ENCODE measurements around the gene ITPR1. TPM values are rescaled to one million over a fixed set of nuclear protein-coding genes. Genes with fewer than 3 reads are reported as not detected.

ITPR1 gene
- total RNA-seq, 1 donor from 2014 or later, result 117 TPM

- Mint-ChIP-seq H3K4me3 (ENCODE audit: low read depth) (no peak overlapping the region), H3K27me3 (ENCODE audit: low read depth) (no peaks in the 10 kb centered on the region), H3K9me3 (no peaks in the 10 kb centered on the region), H3K27ac (no peak overlapping the region), H3K36me3 (ENCODE audit: low read depth) (peaks cover 6% of the 10 kb centered on the region), H3K4me1 (ENCODE audit: low read depth) (peaks cover 6% of the 10 kb centered on the region)
- no peak for DNase-seq (ENCODE audit: low spot score)
- intact Hi-C loops (cut with micrococcal nuclease), result no loop called here
Observed at GRCh38 chr3:4551051-4551711, 58.0 kb downstream of the ITPR1 start.

- Mint-ChIP-seq H3K36me3 (ENCODE audit: low read depth) (peaks cover 11% of the 10 kb centered on the region), H3K4me1 (ENCODE audit: low read depth) (peaks cover 5% of the 10 kb centered on the region), H3K27ac (no peak overlapping the region), H3K4me3 (ENCODE audit: low read depth) (no peak overlapping the region), H3K27me3 (ENCODE audit: low read depth) (no peaks in the 10 kb centered on the region), H3K9me3 (peaks cover 2% of the 10 kb centered on the region)
- DNase-seq (ENCODE audit: low spot score), result no peak
- intact Hi-C loops (cut with micrococcal nuclease), result no loop called here
Observed at GRCh38 chr3:4551794-4552442, 58.8 kb downstream of the ITPR1 start.

- no peak overlapping the region for H3K4me3 Mint-ChIP-seq (ENCODE audit: low read depth)
- intact Hi-C loops (cut with micrococcal nuclease), result no loop called here
- H3K36me3 Mint-ChIP-seq (ENCODE audit: low read depth), result peaks cover 18% of the 10 kb centered on the region
- no peak for DNase-seq (ENCODE audit: low spot score)
- H3K27ac Mint-ChIP-seq, result no peak overlapping the region
- peaks cover 8% of the 10 kb centered on the region for H3K9me3 Mint-ChIP-seq
- peaks cover 3% of the 10 kb centered on the region for H3K4me1 Mint-ChIP-seq (ENCODE audit: low read depth)
- H3K27me3 Mint-ChIP-seq (ENCODE audit: low read depth), result no peaks in the 10 kb centered on the region
Observed at GRCh38 chr3:4552811-4553210, 59.7 kb downstream of the ITPR1 start.

- DNase-seq (ENCODE audit: low spot score), result no peak
- intact Hi-C loops (cut with micrococcal nuclease), result no loop called here
- Mint-ChIP-seq H3K4me1 (ENCODE audit: low read depth) (peaks cover 8% of the 10 kb centered on the region), H3K4me3 (ENCODE audit: low read depth) (no peak overlapping the region), H3K36me3 (ENCODE audit: low read depth) (peaks cover 13% of the 10 kb centered on the region), H3K27ac (no peak overlapping the region), H3K27me3 (ENCODE audit: low read depth) (no peaks in the 10 kb centered on the region), H3K9me3 (peaks cover 15% of the 10 kb centered on the region)
Observed at GRCh38 chr3:4561661-4562060, 68.5 kb downstream of the ITPR1 start.

- no peak overlapping the region for H3K4me3 Mint-ChIP-seq (ENCODE audit: low read depth)
- DNase-seq (ENCODE audit: low spot score), result no peak
- no peaks in the 10 kb centered on the region for H3K27me3 Mint-ChIP-seq (ENCODE audit: low read depth)
- H3K27ac Mint-ChIP-seq, result no peak overlapping the region
- peaks cover 8% of the 10 kb centered on the region for H3K4me1 Mint-ChIP-seq (ENCODE audit: low read depth)
- H3K36me3 Mint-ChIP-seq (ENCODE audit: low read depth), result peaks cover 4% of the 10 kb centered on the region
- intact Hi-C loops (cut with micrococcal nuclease), result no loop called here
- H3K9me3 Mint-ChIP-seq, result peaks cover 7% of the 10 kb centered on the region
Observed at GRCh38 chr3:4562595-4562994, 69.4 kb downstream of the ITPR1 start.

- Mint-ChIP-seq H3K9me3 (no peaks in the 10 kb centered on the region), H3K27me3 (ENCODE audit: low read depth) (no peaks in the 10 kb centered on the region), H3K4me1 (ENCODE audit: low read depth) (peaks cover 13% of the 10 kb centered on the region), H3K36me3 (ENCODE audit: low read depth) (no peaks in the 10 kb centered on the region), H3K4me3 (ENCODE audit: low read depth) (no peak overlapping the region), H3K27ac (no peak overlapping the region)
- intact Hi-C loops (cut with micrococcal nuclease), result no loop called here
- DNase-seq (ENCODE audit: low spot score), result no peak
Observed at GRCh38 chr3:4564270-4564669, 71.1 kb downstream of the ITPR1 start.

GRCh38 chr3:4564928-4565586, 71.9 kb downstream of the ITPR1 start:
- no peaks in the 10 kb centered on the region for H3K27me3 Mint-ChIP-seq (ENCODE audit: low read depth)
- H3K27ac Mint-ChIP-seq, result no peak overlapping the region
- peaks cover 13% of the 10 kb centered on the region for H3K4me1 Mint-ChIP-seq (ENCODE audit: low read depth)
- H3K4me3 Mint-ChIP-seq (ENCODE audit: low read depth), result no peak overlapping the region
- no peak for DNase-seq (ENCODE audit: low spot score)
- intact Hi-C loops (cut with micrococcal nuclease), result no loop called here
- H3K9me3 Mint-ChIP-seq, result no peaks in the 10 kb centered on the region
- no peaks in the 10 kb centered on the region for H3K36me3 Mint-ChIP-seq (ENCODE audit: low read depth)

GRCh38 chr3:4565809-4566501, 72.8 kb downstream of the ITPR1 start:
- no peak for DNase-seq (ENCODE audit: low spot score)
- no peaks in the 10 kb centered on the region for H3K36me3 Mint-ChIP-seq (ENCODE audit: low read depth)
- H3K27me3 Mint-ChIP-seq (ENCODE audit: low read depth), result no peaks in the 10 kb centered on the region
- H3K9me3 Mint-ChIP-seq, result no peaks in the 10 kb centered on the region
- peaks cover 15% of the 10 kb centered on the region for H3K4me1 Mint-ChIP-seq (ENCODE audit: low read depth)
- H3K27ac Mint-ChIP-seq, result no peak overlapping the region
- intact Hi-C loops (cut with micrococcal nuclease), result no loop called here
- no peak overlapping the region for H3K4me3 Mint-ChIP-seq (ENCODE audit: low read depth)

GRCh38 chr3:4568841-4569240, 75.7 kb downstream of the ITPR1 start:
- intact Hi-C loops (cut with micrococcal nuclease), result no loop called here
- Mint-ChIP-seq H3K4me3 (ENCODE audit: low read depth) (no peak overlapping the region), H3K36me3 (ENCODE audit: low read depth) (no peaks in the 10 kb centered on the region), H3K27me3 (ENCODE audit: low read depth) (no peaks in the 10 kb centered on the region), H3K27ac (no peak overlapping the region), H3K9me3 (no peaks in the 10 kb centered on the region), H3K4me1 (ENCODE audit: low read depth) (peaks cover 20% of the 10 kb centered on the region)
- no peak for DNase-seq (ENCODE audit: low spot score)

- Mint-ChIP-seq H3K36me3 (ENCODE audit: low read depth) (peaks cover 3% of the 10 kb centered on the region), H3K27ac (no peak overlapping the region), H3K27me3 (ENCODE audit: low read depth) (no peaks in the 10 kb centered on the region), H3K9me3 (no peaks in the 10 kb centered on the region), H3K4me3 (ENCODE audit: low read depth) (no peak overlapping the region), H3K4me1 (ENCODE audit: low read depth) (peaks cover 12% of the 10 kb centered on the region)
- intact Hi-C loops (cut with micrococcal nuclease), result no loop called here
- no peak for DNase-seq (ENCODE audit: low spot score)
Observed at GRCh38 chr3:4570840-4571621, 77.9 kb downstream of the ITPR1 start.

GRCh38 chr3:4571690-4572334, 78.7 kb downstream of the ITPR1 start:
- Mint-ChIP-seq H3K4me3 (ENCODE audit: low read depth) (no peak overlapping the region), H3K4me1 (ENCODE audit: low read depth) (peaks cover 12% of the 10 kb centered on the region), H3K9me3 (no peaks in the 10 kb centered on the region), H3K27ac (no peak overlapping the region), H3K36me3 (ENCODE audit: low read depth) (peaks cover 3% of the 10 kb centered on the region), H3K27me3 (ENCODE audit: low read depth) (no peaks in the 10 kb centered on the region)
- no peak for DNase-seq (ENCODE audit: low spot score)
- intact Hi-C loops (cut with micrococcal nuclease), result no loop called here

GRCh38 chr3:4573153-4573552, 80.0 kb downstream of the ITPR1 start:
- H3K36me3 Mint-ChIP-seq (ENCODE audit: low read depth), result peaks cover 3% of the 10 kb centered on the region
- H3K27me3 Mint-ChIP-seq (ENCODE audit: low read depth), result no peaks in the 10 kb centered on the region
- peaks cover 11% of the 10 kb centered on the region for H3K4me1 Mint-ChIP-seq (ENCODE audit: low read depth)
- no peak for DNase-seq (ENCODE audit: low spot score)
- intact Hi-C loops (cut with micrococcal nuclease), result no loop called here
- H3K27ac Mint-ChIP-seq, result no peak overlapping the region
- H3K9me3 Mint-ChIP-seq, result no peaks in the 10 kb centered on the region
- H3K4me3 Mint-ChIP-seq (ENCODE audit: low read depth), result no peak overlapping the region
